RCC 7860 (cell line): ENCODE results near the gene BTD.

ENCODE experiments used
- DNase-seq: peaks from one replicate; pipeline ENCODE4 v3.0.0-alpha.2; 2015; ENCODE audit warnings: low spot score
- FAIRE-seq: peaks from 2 replicates; lab custom pipeline; 2012; peaks lifted over from hg19 to GRCh38; lab: Jason Lieb, UNC

Gene BTD, protein sequence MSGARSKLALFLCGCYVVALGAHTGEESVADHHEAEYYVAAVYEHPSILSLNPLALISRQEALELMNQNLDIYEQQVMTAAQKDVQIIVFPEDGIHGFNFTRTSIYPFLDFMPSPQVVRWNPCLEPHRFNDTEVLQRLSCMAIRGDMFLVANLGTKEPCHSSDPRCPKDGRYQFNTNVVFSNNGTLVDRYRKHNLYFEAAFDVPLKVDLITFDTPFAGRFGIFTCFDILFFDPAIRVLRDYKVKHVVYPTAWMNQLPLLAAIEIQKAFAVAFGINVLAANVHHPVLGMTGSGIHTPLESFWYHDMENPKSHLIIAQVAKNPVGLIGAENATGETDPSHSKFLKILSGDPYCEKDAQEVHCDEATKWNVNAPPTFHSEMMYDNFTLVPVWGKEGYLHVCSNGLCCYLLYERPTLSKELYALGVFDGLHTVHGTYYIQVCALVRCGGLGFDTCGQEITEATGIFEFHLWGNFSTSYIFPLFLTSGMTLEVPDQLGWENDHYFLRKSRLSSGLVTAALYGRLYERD

GRCh38 chr3:15601399-15602145 is at the start of gene BTD, which contains the start of gene HACL1:
BTD (plus strand) TSS chr3:15601745; CDS start chr3:15635440, 33,695 bp downstream.
HACL1 (minus strand) TSS chr3:15601569; CDS start chr3:15601463, 106 bp downstream.
- DNase-seq (peak; percentile 97), FAIRE-seq (peak; percentile 87)

DNA sequence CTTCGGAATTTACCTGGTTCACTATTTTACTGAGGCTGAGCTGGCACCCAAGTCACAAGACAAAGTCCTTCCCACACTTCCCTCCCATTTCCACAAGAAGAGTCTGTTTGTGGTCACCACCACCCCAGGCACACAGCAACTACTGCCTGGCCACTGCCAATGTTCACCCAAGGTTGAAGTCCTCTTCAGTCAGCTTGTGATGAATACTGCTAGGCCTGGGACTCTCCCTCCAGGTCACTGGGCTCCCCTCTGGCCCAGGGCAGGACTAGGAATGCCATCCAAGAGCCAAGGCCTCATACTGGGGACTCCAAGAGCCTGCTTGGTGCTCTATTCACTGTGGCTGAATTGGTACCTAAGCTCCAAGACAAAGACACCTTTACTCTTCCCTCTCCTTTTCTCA is 49.6 kb upstream of the BTD start:
- FAIRE-seq (no peak), DNase-seq (no peak)

GRCh38 chr3:15553749-15554148 is 47.8 kb upstream of the BTD start:
- no peak for FAIRE-seq
- DNase-seq: no peak

DNA sequence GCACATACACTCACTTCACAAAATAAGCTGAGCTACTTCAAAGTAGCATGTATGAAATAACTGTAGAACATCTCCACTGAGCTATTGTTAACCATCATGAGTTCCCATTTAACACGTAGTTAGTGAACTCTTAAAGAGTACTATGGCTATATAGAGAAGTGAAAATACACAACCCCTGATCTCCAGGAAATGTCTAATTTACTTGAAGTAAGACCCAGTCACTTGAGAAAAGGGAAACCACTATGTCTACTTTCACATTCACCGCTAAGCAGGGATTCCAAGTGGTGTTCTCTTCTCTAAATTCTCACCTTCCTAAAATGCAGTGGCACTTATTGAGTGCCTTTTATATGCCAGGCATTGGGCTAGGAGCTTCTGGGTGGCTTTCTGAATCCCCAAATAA is 45.0 kb upstream of the BTD start:
- FAIRE-seq: no peak
- no peak for DNase-seq

DNA sequence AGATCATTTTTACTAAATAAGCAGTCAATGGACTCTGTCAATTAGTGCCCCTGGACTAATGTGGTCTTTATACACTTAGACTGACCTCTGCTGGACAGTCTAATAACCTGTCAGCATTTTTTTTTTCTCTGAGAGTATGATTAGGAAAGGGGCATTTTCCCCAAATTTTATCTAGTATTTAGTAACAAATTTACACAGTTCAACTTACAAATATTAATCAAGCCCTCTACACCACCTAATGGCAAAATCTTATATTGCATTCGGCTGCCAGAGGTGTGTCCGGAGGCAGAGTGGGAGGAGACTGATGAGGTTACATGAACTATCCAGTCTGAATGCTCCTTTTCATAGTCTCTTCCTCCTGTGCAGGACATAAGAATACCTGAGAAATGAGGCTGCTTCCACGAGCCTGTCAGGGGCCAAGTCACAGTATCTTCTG is 44.0 kb upstream of the BTD start:
- FAIRE-seq: peak; percentile 78
- peak; percentile 57 for DNase-seq

DNA sequence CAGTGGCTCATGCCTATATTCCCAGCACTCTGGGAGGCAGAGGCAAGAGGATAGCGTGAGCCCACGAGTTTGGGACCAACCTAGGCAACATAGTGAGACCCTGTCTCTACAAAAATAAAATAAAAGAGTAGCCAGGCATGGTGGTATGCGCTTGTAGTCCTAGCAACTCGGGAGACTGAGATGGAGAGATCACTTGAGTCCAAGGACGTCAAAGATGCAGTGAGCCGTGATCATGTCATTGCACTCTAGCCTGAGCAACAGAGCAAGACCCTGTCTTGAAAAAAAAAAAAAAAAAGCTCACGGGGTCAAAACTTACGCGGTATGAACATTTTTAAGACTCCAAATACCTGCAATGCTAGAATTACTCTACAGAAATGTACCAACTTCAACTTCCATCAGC is 43.0 kb upstream of the BTD start:
- FAIRE-seq (no peak), DNase-seq (no peak)

DNA sequence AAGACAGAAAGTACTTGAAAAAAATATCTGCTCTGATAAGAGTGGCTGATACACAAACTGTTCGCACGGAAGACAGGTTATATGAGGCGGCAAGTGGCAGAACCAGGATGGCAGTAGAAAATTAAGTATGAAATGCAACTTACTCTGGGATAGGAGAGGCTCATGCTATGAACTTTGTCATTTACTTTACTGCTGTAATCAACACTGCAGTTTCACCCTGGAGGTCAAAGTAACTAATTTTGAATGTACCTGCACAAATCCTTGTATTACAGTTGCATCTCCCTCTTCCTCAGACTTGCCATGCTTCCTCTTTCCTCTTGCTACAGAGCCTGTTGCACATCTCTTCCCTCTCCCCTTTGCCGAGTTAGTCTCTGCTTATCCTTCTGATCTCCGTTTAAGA is 39.0 kb upstream of the BTD start:
- no peak for FAIRE-seq
- DNase-seq: no peak

GRCh38 chr3:15563190-15563589 is 38.4 kb upstream of the BTD start:
- no peak for DNase-seq
- FAIRE-seq: no peak

- DNase-seq (no peak), FAIRE-seq (no peak)
These were observed 29.4 kb upstream of the BTD start for GRCh38 chr3:15572138-15572537.

DNA sequence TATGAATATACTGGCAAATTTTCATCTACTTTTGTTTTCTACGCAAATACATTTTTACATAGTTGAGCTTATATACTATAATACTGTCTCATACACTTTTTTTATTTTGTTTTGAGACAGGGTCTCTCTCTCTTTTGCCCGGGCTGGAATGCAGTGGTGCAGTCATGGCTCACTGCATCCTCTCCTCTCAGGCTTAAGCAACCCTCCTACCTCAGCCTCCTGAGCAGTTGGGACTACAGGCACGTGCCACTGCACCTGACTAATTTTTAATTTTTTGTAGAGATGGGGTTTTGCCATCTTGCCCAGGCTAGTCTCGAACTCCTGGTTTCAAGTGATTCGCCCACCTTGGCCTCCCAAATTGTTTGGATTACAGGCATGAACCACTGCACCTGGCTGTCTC is 26.1 kb upstream of the BTD start:
- FAIRE-seq (no peak), DNase-seq (no peak)

DNA sequence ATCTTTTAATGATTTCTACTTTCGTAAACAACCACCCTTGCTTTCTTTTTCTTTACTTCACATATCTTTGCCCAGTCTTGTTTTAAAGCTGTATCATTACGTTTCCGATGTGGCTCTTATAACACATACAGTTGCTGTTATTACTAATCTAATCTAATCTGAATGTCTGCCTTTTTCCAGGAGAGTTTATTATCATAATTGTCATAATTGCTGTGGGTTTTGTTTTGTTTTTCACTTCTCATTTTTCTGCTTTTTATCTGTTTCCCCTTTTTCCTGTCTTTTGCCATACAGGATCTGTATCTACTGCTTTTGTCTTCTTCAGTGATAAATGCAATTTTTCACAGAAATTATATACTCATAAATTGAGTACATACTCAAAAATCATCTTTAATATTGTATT is 25.1 kb upstream of the BTD start:
- DNase-seq (no peak), FAIRE-seq (no peak)

- FAIRE-seq: no peak
These were observed 23.2 kb upstream of the BTD start for GRCh38 chr3:15578289-15578867.

GRCh38 chr3:15579051-15579450 is 22.5 kb upstream of the BTD start:
- no peak for FAIRE-seq
- DNase-seq: no peak

More at GRCh38 chr3:15578289-15578867, 23.2 kb upstream of the BTD start:
- no peak for DNase-seq

DNA sequence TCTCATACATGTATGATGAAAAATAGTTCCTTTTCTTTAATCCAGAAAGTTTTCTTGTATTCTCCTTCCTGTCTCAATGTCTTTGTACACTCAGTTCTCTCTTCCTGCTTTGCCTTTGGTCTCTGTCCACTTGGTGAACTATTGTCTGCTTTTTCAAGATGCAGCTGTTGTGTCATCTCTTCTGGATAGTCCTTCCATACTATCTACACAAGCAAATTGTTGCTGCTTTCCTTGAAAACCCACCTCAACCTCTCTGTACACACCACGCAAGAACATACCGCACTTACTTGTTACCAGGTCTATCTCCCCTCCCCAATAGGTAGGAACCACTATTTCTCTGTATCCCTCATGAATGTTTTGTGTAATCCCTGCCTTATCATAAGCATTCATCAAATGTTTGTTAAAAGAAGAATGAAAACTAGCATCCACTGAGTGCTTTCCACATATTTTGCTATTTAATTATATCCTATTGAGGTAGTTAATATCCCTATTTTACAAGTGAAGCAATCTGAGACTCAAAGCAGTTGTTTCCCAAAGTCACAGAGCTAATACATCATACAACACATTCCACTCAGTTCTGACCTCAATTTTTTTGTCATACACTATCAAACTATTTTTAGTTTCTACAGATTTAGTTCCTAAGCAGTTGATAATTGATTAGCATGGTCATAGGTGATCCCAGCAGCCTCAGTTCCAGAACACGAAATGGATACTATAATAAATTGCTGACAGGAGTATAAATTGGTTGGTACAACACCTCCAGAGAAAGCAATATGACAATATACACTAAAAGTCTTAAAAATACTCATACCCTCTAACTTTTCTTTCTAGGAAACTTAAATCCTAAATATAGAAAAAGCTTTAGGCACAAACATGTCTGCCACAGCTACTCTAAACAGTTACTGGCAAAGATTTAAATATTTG is 19.8 kb upstream of the BTD start:
- FAIRE-seq: no peak
- no peak for DNase-seq

DNA sequence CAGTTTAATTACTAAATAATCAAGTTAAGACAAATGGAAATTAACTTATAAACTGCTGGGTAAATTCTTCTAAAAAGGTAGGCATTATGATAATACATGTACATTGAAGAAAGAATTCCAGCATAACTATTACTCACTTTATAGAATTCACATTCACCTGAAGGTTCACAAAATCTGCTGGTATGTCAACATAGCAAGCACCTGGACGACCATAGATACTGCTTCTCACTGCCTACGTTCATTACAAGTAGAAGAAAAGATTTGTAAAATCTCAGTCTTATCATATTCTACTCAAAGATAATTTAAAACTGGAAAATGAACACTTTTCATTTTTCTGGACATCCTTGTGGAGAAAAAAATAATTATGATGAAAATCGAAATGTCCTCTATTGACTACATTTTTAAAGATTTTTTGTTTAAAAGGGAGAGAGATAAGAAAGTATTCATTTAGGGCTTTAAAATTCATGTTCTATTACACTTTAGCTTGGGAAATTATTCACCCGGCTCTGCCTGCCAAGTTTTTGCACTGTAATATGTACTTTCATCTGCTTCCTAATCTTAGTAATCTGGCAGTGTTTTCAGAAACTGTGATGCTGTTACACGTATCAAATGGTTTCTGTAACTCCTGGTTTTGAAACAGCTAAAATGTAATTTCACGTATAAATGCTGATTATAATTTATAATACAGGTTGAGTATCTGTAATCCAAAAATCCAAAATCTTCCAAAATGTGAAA is 16.3 kb upstream of the BTD start:
- no peak for DNase-seq
- FAIRE-seq: no peak

DNA sequence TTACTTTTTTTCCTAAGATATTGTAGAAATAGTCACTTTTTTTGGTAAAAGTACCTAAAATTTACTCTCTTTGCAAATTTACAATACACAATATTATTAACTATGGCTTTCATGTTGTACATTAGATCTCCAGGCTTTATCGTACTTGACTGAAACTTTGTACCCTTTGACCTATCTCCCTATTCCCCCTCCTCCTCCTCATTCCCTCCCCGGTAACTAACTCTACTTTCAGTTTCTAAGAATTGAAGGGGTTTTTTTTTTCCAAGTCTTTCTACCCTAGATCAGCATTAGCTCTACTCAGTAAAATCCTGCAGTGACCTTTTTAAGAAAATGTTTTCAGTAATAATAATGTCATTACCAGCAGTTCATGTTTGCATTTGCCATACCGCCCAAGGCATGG is 10.3 kb upstream of the BTD start:
- no peak for FAIRE-seq
- DNase-seq: no peak

DNA sequence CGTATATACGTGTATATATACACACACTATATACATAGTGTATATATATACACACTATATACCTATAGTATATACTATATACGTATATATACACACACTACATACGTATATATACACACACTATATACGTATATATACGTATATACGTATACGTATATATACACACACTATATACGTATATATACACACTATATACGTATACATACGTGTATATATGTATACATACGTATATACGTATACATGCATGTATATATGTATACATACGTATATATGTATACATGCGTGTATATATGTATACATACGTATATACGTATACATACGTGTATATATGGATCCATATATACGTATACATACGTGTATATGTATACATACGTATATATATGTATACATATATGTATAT is 9.6 kb upstream of the BTD start:
- FAIRE-seq: no peak
- no peak for DNase-seq

- no peak for FAIRE-seq
These were observed 8.6 kb upstream of the BTD start for GRCh38 chr3:15592968-15593367.

DNA sequence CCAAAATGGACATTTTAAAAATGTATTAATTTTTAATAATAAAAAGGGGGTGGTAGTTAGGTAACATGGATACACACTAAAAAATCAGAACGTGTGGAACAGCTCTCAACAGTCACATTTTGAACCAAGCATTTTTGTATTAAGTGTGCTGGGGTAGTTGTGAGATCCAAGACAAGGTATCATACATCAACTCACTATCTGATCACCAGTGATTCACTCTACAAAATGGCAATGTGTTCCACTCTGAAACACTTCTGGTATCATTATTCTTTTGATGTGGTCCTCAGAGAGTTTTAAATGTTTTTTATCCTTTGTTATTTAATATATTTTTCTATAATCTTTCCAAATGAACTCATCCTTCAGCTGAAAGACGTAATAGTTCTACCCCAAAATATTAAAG is 5.6 kb upstream of the BTD start:
- FAIRE-seq: no peak

More at GRCh38 chr3:15592968-15593367, 8.6 kb upstream of the BTD start:
- no peak for DNase-seq

DNA sequence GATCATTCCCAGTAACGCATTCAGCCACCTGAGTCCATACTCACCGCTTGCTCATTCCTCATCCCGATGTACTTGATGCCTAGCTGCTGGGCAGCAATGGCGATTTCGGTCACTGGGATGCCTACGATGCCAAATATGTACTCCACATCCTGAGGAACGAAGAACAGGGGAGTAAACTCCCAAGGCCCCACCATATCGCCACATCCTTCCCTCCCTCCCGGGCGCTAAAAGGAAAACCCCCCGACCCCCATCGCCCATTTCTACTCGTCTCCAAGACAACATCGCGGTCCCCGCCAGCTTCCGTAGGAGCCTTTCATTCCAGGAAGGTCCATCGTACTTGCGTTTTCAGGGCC is 523 bp upstream of the BTD start:
- DNase-seq (no peak), FAIRE-seq (no peak)

More for the DNA sequence above, 5.6 kb upstream of the BTD start:
- DNase-seq: no peak
